Measurements from ENCODE around the gene GDNF. TPM values are rescaled to one million over a fixed set of nuclear protein-coding genes. Genes with fewer than 3 reads are reported as not detected.

The GDNF gene
- total RNA-seq, 1 donor from 2014 or later = 0.85 TPM

GRCh38 chr5:37807621-37808301, 32.1 kb downstream of the GDNF start:
- DNase-seq (ENCODE audit: low spot score in 2 of 2, unreplicated experiment in 2 of 2) = no peak
- peaks cover 3% of the 10 kb centered on the region for H3K4me1 Mint-ChIP-seq
- peaks cover 27% of the 10 kb centered on the region for H3K27me3 Mint-ChIP-seq (ENCODE audit: low read depth)
- H3K9me3 Mint-ChIP-seq = no peaks in the 10 kb centered on the region
- TF ChIP-seq CTCF (IDR thresholded peaks at IDR 0.05; ENCODE audit: unreplicated experiment) = no peak
- no peak overlapping the region for H3K4me3 Mint-ChIP-seq
- H3K27ac Mint-ChIP-seq = no peak overlapping the region
- H3K36me3 Mint-ChIP-seq = no peaks in the 10 kb centered on the region

GRCh38 chr5:37807015-37807414, 32.8 kb downstream of the GDNF start:
- Mint-ChIP-seq H3K27ac (no peak overlapping the region), H3K9me3 (no peaks in the 10 kb centered on the region), H3K36me3 (no peaks in the 10 kb centered on the region), H3K27me3 (ENCODE audit: low read depth) (peaks cover 27% of the 10 kb centered on the region), H3K4me3 (no peak overlapping the region), H3K4me1 (peaks cover 3% of the 10 kb centered on the region)
- TF ChIP-seq CTCF (IDR thresholded peaks at IDR 0.05; ENCODE audit: unreplicated experiment) = no peak
- no peak for DNase-seq (ENCODE audit: low spot score in 2 of 2, unreplicated experiment in 2 of 2)

GRCh38 chr5:37806476-37806875, 33.4 kb downstream of the GDNF start:
- Mint-ChIP-seq H3K9me3 (no peaks in the 10 kb centered on the region), H3K4me1 (peaks cover 3% of the 10 kb centered on the region), H3K27ac (no peak overlapping the region), H3K36me3 (no peaks in the 10 kb centered on the region), H3K4me3 (no peak overlapping the region), H3K27me3 (ENCODE audit: low read depth) (peaks cover 27% of the 10 kb centered on the region)
- no peak for TF ChIP-seq CTCF (IDR thresholded peaks at IDR 0.05; ENCODE audit: unreplicated experiment)
- DNase-seq (ENCODE audit: low spot score in 2 of 2, unreplicated experiment in 2 of 2) = no peak

GRCh38 chr5:37806016-37806415, 33.8 kb downstream of the GDNF start:
- TF ChIP-seq CTCF (IDR thresholded peaks at IDR 0.05; ENCODE audit: unreplicated experiment) = no peak

GRCh38 chr5:37804401-37804800, 35.4 kb downstream of the GDNF start:
- Mint-ChIP-seq H3K27ac (no peak overlapping the region), H3K4me3 (no peak overlapping the region), H3K27me3 (ENCODE audit: low read depth) (peaks cover 24% of the 10 kb centered on the region), H3K36me3 (no peaks in the 10 kb centered on the region), H3K9me3 (peaks cover 6% of the 10 kb centered on the region), H3K4me1 (no peaks in the 10 kb centered on the region)
- no peak for TF ChIP-seq CTCF (IDR thresholded peaks at IDR 0.05; ENCODE audit: unreplicated experiment)
- DNase-seq (ENCODE audit: low spot score in 2 of 2, unreplicated experiment in 2 of 2) = no peak

More at GRCh38 chr5:37806016-37806415, 33.8 kb downstream of the GDNF start:
- no peak for DNase-seq (ENCODE audit: low spot score in 2 of 2, unreplicated experiment in 2 of 2)
- Mint-ChIP-seq H3K4me1 (peaks cover 3% of the 10 kb centered on the region), H3K4me3 (no peak overlapping the region), H3K36me3 (no peaks in the 10 kb centered on the region), H3K27me3 (ENCODE audit: low read depth) (peaks cover 27% of the 10 kb centered on the region), H3K27ac (no peak overlapping the region), H3K9me3 (no peaks in the 10 kb centered on the region)

Data from mesothelial cell of epicardium (in vitro differentiated cells).